Activated effector memory CD4-positive, alpha-beta T cell treated with Interleukin-2 at 50 U/mL for 16 hours (primary cell): ENCODE data around the gene C5orf46.

Experiments
- DNase-seq: peaks from one replicate; pipeline ENCODE4 v3.0.0-alpha.2; 2020

The C5orf46 gene

GRCh38 chr5:147857302-147858129, 48.8 kb downstream of the C5orf46 start:
- DNase-seq = peak; percentile 8

- DNase-seq = no peak
These were observed 49.5 kb downstream of the C5orf46 start for GRCh38 chr5:147856801-147857200.

GRCh38 chr5:147855774-147856069, 50.6 kb downstream of the C5orf46 start:
- no peak for DNase-seq

- no peak for DNase-seq
These were observed 51.2 kb downstream of the C5orf46 start for GRCh38 chr5:147854894-147855773.

- no peak for DNase-seq
These were observed 52.0 kb downstream of the C5orf46 start for GRCh38 chr5:147854331-147854730.

- DNase-seq = no peak
These were observed 52.9 kb downstream of the C5orf46 start for GRCh38 chr5:147853372-147853987.

GRCh38 chr5:147852365-147852764, 54.0 kb downstream of the C5orf46 start:
- DNase-seq = no peak

- no peak for DNase-seq
These were observed 54.8 kb downstream of the C5orf46 start for GRCh38 chr5:147851578-147851977.

- DNase-seq = no peak
These were observed 57.1 kb downstream of the C5orf46 start for GRCh38 chr5:147849226-147849625.

- no peak for DNase-seq
These were observed 60.7 kb downstream of the C5orf46 start for GRCh38 chr5:147845618-147846017.

GRCh38 chr5:147844846-147845245, 61.5 kb downstream of the C5orf46 start:
- no peak for DNase-seq

- no peak for DNase-seq
These were observed 63.5 kb downstream of the C5orf46 start for GRCh38 chr5:147842869-147843268.
